Measurements from ENCODE around the gene ACACA.

DNA sequence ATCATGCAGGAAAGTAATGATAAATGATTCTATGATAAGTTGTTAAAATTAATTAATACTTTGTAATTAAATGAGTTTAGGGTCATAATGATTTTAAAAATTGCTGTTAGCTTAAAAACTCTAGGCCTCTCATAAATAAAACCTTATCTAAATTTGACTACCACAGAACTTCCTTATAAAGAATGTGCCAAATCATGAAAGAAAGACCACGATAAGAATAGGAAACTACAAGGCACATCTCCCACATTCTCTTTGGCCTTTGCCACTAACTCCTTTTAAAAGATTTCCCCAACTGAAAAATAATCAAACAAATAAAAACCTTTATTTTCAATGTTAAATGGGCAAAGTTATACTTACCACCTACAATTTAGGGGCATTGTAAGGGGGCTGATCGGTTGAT, 195.5 kb downstream of the ACACA start:
- TF ChIP-seq, protein P1, sequence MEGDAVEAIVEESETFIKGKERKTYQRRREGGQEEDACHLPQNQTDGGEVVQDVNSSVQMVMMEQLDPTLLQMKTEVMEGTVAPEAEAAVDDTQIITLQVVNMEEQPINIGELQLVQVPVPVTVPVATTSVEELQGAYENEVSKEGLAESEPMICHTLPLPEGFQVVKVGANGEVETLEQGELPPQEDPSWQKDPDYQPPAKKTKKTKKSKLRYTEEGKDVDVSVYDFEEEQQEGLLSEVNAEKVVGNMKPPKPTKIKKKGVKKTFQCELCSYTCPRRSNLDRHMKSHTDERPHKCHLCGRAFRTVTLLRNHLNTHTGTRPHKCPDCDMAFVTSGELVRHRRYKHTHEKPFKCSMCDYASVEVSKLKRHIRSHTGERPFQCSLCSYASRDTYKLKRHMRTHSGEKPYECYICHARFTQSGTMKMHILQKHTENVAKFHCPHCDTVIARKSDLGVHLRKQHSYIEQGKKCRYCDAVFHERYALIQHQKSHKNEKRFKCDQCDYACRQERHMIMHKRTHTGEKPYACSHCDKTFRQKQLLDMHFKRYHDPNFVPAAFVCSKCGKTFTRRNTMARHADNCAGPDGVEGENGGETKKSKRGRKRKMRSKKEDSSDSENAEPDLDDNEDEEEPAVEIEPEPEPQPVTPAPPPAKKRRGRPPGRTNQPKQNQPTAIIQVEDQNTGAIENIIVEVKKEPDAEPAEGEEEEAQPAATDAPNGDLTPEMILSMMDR (IDR thresholded peaks at IDR 0.05; ENCODE audit: low read length), result no peak
- TF ChIP-seq EZH2 (optimal IDR thresholded peaks at IDR 0.05; ENCODE audit: low read depth, low read length), result no peak

Measured in MM.1S (cell line).